Measurements from ENCODE around the gene ANKZF1. TPM values are rescaled to one million over a fixed set of nuclear protein-coding genes. Genes with fewer than 3 reads are reported as not detected.

Gene ANKZF1
- total RNA-seq, 1 donor from 2014 or later: 43.8 TPM

DNA sequence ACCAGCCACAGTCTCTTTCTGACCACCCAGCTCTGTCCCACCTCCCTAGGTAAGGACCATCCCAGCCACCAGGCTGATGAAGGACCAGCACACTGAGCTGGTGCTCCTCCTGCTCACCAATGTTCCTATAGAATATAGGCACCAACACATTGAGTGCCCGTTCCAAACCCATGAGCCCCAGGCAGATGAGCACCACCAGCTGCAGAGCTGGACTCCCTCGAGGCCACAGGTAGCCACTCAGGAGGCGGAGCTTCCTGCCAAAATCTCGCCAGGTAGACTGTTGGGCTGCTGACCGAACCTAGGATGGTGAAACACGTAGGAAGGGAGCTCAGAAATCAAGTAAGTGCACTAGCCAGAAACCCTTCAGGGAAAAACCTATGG lies 13.1 kb upstream of the ANKZF1 start:
- H3K4me1 Mint-ChIP-seq (ENCODE audit: low read depth, unreplicated experiment): peaks cover 6% of the 10 kb centered on the region
- peak overlapping the region; percentile 62 for H3K27ac Mint-ChIP-seq (ENCODE audit: unreplicated experiment)
- Histone ChIP-seq H3K79me2 (ENCODE audit: insufficient read depth, low read length) (peaks cover 8% of the 10 kb centered on the region), H2AFZ (ENCODE audit: low read depth, low read length) (no peak overlapping the region), H3K9me3 (ENCODE audit: insufficient read depth, low read depth, low read length) (no peaks in the 10 kb centered on the region), H4K20me1 (ENCODE audit: insufficient read depth, low read length) (peaks cover 10% of the 10 kb centered on the region), H3K4me3 (ENCODE audit: insufficient read depth, low read depth, low read length) (no peak overlapping the region), H3K4me1 (ENCODE audit: insufficient read depth, low read length) (peaks cover 23% of the 10 kb centered on the region), H3K36me3 (ENCODE audit: insufficient read depth, low read length) (peaks cover 9% of the 10 kb centered on the region), H3K27ac (ENCODE audit: low read depth, low read length) (no peak overlapping the region), H3K4me2 (ENCODE audit: low read length) (no peak overlapping the region), H3K9ac (ENCODE audit: low read length) (no peak overlapping the region), H3K27me3 (ENCODE audit: insufficient read depth, low read length) (no peaks in the 10 kb centered on the region)
- no peaks in the 10 kb centered on the region for H3K9me3 Mint-ChIP-seq (ENCODE audit: unreplicated experiment)
- no peak for TF ChIP-seq EZH2 (IDR thresholded peaks at IDR 0.05; ENCODE audit: insufficient read depth, low read length)
- TF ChIP-seq, protein P1, sequence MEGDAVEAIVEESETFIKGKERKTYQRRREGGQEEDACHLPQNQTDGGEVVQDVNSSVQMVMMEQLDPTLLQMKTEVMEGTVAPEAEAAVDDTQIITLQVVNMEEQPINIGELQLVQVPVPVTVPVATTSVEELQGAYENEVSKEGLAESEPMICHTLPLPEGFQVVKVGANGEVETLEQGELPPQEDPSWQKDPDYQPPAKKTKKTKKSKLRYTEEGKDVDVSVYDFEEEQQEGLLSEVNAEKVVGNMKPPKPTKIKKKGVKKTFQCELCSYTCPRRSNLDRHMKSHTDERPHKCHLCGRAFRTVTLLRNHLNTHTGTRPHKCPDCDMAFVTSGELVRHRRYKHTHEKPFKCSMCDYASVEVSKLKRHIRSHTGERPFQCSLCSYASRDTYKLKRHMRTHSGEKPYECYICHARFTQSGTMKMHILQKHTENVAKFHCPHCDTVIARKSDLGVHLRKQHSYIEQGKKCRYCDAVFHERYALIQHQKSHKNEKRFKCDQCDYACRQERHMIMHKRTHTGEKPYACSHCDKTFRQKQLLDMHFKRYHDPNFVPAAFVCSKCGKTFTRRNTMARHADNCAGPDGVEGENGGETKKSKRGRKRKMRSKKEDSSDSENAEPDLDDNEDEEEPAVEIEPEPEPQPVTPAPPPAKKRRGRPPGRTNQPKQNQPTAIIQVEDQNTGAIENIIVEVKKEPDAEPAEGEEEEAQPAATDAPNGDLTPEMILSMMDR (IDR thresholded peaks at IDR 0.05; ENCODE audit: insufficient read depth, low read depth, low read length): no peak
- FAIRE-seq: no peak
- no peak for DNase-seq (ENCODE audit: low read depth)
- peaks cover 30% of the 10 kb centered on the region for H3K36me3 Mint-ChIP-seq (ENCODE audit: low read depth, unreplicated experiment)
- H3K4me3 Mint-ChIP-seq (ENCODE audit: unreplicated experiment): peak overlapping the region; percentile 54
- no peaks in the 10 kb centered on the region for H3K27me3 Mint-ChIP-seq (ENCODE audit: low read depth, unreplicated experiment)

DNA sequence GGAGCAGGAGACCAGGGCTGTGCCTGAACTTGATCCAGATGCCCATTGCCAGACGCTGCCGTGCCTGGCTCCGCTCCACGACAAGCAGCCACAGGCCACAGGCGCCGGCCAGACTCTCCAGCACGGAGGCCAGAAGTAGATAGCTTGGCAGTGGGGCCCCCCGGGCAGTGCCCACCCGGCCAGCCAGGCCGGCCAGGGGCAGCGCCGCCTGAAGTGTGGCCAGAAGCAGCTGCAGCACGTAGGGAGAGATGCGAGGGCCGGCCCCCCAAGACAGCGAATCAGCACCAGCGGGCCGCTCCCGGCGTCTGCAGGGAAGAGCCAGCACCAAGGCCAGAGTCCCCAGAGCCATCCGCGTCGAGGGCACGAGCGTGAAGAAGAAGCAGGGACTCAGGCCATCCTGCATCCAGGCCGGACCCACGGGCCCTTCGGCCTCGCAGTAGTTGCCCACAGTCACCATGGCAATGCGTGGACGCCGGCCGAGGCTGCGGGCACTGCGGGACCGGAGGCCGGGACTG lies 11.3 kb upstream of the ANKZF1 start:
- Histone ChIP-seq H3K4me2 (ENCODE audit: low read length) (peak overlapping the region; percentile 87), H3K36me3 (ENCODE audit: insufficient read depth, low read length) (peaks cover 11% of the 10 kb centered on the region), H2AFZ (ENCODE audit: low read depth, low read length) (peak overlapping the region; percentile 71), H3K27me3 (ENCODE audit: insufficient read depth, low read length) (no peaks in the 10 kb centered on the region), H3K27ac (ENCODE audit: low read depth, low read length) (peak overlapping the region; percentile 79), H3K79me2 (ENCODE audit: insufficient read depth, low read length) (peaks cover 8% of the 10 kb centered on the region), H3K4me1 (ENCODE audit: insufficient read depth, low read length) (peaks cover 23% of the 10 kb centered on the region), H3K4me3 (ENCODE audit: insufficient read depth, low read depth, low read length) (peak overlapping the region; percentile 60), H4K20me1 (ENCODE audit: insufficient read depth, low read length) (peaks cover 14% of the 10 kb centered on the region), H3K9ac (ENCODE audit: low read length) (peak overlapping the region; percentile 73), H3K9me3 (ENCODE audit: insufficient read depth, low read depth, low read length) (no peaks in the 10 kb centered on the region)
- DNase-seq (ENCODE audit: low read depth) (peak; percentile 66), FAIRE-seq (no peak)
- Mint-ChIP-seq H3K4me3 (ENCODE audit: unreplicated experiment) (peak overlapping the region; percentile 86), H3K27me3 (ENCODE audit: low read depth, unreplicated experiment) (no peaks in the 10 kb centered on the region), H3K4me1 (ENCODE audit: low read depth, unreplicated experiment) (peaks cover 6% of the 10 kb centered on the region), H3K27ac (ENCODE audit: unreplicated experiment) (peak overlapping the region; percentile 87), H3K36me3 (ENCODE audit: low read depth, unreplicated experiment) (peaks cover 26% of the 10 kb centered on the region), H3K9me3 (ENCODE audit: unreplicated experiment) (no peaks in the 10 kb centered on the region)
- TF ChIP-seq EZH2 (IDR thresholded peaks at IDR 0.05; ENCODE audit: insufficient read depth, low read length): no peak
- TF ChIP-seq, protein P1 (IDR thresholded peaks at IDR 0.05; ENCODE audit: insufficient read depth, low read depth, low read length): no peak

Measured in astrocyte (in vitro differentiated cells and primary cell).